ENCODE measurements around the gene CIC. TPM values are rescaled to one million over a fixed set of nuclear protein-coding genes. Genes with fewer than 3 reads are reported as not detected.
A peak's percentile ranks its signal among the peaks of the same experiment; 100 is the strongest.

CIC gene
- polyA plus RNA-seq, 3 donors = 0.62 to 42.2 (median 0.87) TPM

DNA sequence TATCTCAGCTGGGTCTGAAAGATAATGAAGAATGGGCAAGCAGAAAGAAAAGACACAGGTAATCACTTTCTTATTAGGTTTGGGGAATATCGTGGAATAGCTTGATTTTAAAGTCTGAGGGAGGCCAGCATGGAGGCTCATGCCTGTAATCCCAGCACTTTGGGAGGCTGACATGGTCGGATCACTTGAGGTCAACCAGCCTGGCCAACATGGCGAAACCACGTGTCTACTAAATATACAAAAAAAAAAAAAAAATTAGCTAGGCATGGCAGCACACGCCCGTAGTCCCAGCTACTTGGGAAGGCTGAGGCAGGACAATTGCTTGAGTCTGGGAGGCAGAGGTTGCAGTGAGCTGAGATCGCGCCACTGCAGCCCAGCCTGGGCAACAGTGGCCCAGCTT lies 34.8 kb downstream of the CIC start:
- Histone ChIP-seq H3K79me2 (ENCODE audit: insufficient read depth, low read length) (no peaks in the 10 kb centered on the region), H4K20me1 (ENCODE audit: insufficient read depth, low read length) (no peaks in the 10 kb centered on the region), H3K27ac (ENCODE audit: low read depth in 1 of 2, low read length in 2 of 2) (no peak overlapping the region), H3K9me3 (replicated peaks in 1 of 2; ENCODE audit: control insufficient read depth in 1 of 2, insufficient read depth in 1 of 2, low read length in 2 of 2) (no peaks in the 10 kb centered on the region), H3K27me3 (ENCODE audit: control insufficient read depth in 2 of 2, insufficient read depth in 2 of 2, low read length in 2 of 2) (no peaks in the 10 kb centered on the region), H3K9ac (ENCODE audit: insufficient read depth, low read length, poor library complexity, severe bottlenecking) (no peak overlapping the region), H3K4me3 (replicated peaks in 1 of 3; ENCODE audit: low read depth in 2 of 3, low read length in 3 of 3) (no peak overlapping the region), H3K4me2 (replicated peaks; ENCODE audit: extremely low read depth, low read length, poor library complexity, severe bottlenecking) (no peak overlapping the region), H3K4me1 (ENCODE audit: control insufficient read depth in 1 of 2, insufficient read depth in 2 of 2, low read length in 2 of 2) (peaks cover 17 to 23% of the 10 kb centered on the region in 2 donors), H3K36me3 (replicated peaks in 1 of 2; ENCODE audit: control insufficient read depth in 1 of 2, insufficient read depth in 2 of 2, low read length in 2 of 2) (no peaks in the 10 kb centered on the region), H2AFZ (ENCODE audit: insufficient read depth, low read depth, low read length, poor library complexity, severe bottlenecking) (no peak overlapping the region)
- Mint-ChIP-seq H3K4me1 (peaks cover 25% of the 10 kb centered on the region), H3K27ac (no peak overlapping the region), H3K9me3 (no peaks in the 10 kb centered on the region), H3K36me3 (peaks cover 0 to 4% of the 10 kb centered on the region in 2 donors), H3K4me3 (no peak overlapping the region), H3K27me3 (ENCODE audit: low read depth in 3 of 3) (peaks cover 1 to 9% (median 2%) of the 10 kb centered on the region in 3 donors)
- TF ChIP-seq, protein P1, sequence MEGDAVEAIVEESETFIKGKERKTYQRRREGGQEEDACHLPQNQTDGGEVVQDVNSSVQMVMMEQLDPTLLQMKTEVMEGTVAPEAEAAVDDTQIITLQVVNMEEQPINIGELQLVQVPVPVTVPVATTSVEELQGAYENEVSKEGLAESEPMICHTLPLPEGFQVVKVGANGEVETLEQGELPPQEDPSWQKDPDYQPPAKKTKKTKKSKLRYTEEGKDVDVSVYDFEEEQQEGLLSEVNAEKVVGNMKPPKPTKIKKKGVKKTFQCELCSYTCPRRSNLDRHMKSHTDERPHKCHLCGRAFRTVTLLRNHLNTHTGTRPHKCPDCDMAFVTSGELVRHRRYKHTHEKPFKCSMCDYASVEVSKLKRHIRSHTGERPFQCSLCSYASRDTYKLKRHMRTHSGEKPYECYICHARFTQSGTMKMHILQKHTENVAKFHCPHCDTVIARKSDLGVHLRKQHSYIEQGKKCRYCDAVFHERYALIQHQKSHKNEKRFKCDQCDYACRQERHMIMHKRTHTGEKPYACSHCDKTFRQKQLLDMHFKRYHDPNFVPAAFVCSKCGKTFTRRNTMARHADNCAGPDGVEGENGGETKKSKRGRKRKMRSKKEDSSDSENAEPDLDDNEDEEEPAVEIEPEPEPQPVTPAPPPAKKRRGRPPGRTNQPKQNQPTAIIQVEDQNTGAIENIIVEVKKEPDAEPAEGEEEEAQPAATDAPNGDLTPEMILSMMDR (IDR thresholded peaks at IDR 0.05) = no peak
- no peak for DNase-seq
- 100% methylated on average over 4 of the region's 8 CpGs for WGBS (ENCODE audit: insufficient coverage)
- intact Hi-C loops (cut with micrococcal nuclease) = loop anchor here in 1 of 2 donors (2.0 kb wide), 1 partner anchor 17 kb away; no protein-coding TSS in a partner anchor

DNA sequence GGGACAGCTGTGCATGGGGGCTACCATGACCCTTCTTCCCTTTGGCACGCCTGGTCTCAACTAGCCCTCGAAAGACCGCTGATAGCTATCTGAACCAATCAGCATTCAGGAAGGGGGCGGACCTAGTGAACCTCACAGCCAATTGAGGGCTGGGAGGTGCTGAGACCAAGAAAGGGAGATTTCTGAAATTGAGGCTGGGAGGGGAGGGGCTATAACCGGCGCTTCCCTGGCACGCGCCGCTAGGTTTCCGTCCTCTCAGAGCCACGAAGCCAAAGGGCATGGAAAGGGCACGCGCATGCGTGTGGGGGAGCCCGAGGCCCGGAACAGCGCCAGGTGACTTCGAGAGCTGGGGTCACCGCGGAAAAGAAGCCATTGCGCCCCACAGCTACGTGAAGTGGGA lies 37.6 kb downstream of the CIC start:
- TF ChIP-seq, protein P1 (IDR thresholded peaks at IDR 0.05) = no peak
- intact Hi-C loops (cut with micrococcal nuclease) = no loop called here
- H3K27ac Mint-ChIP-seq = peak overlapping the region in 1 of 7 donors; percentile 50

More for the DNA sequence above, 37.6 kb downstream of the CIC start:
- H3K27me3 ChIP-seq (ENCODE audit: control insufficient read depth in 2 of 2, insufficient read depth in 2 of 2, low read length in 2 of 2) = peaks cover 0 to 3% of the 10 kb centered on the region in 2 donors
- peaks cover 12 to 17% of the 10 kb centered on the region in 2 donors for H3K4me1 ChIP-seq (ENCODE audit: control insufficient read depth in 1 of 2, insufficient read depth in 2 of 2, low read length in 2 of 2)
- H2AFZ ChIP-seq (ENCODE audit: insufficient read depth, low read depth, low read length, poor library complexity, severe bottlenecking) = no peak overlapping the region
- H3K27me3 Mint-ChIP-seq (ENCODE audit: low read depth in 3 of 3) = peaks cover 9 to 17% (median 10%) of the 10 kb centered on the region in 3 donors
- no peaks in the 10 kb centered on the region for H3K9me3 ChIP-seq (replicated peaks in 1 of 2; ENCODE audit: control insufficient read depth in 1 of 2, insufficient read depth in 1 of 2, low read length in 2 of 2)
- H3K9ac ChIP-seq (ENCODE audit: insufficient read depth, low read length, poor library complexity, severe bottlenecking) = no peak overlapping the region
- H3K4me3 Mint-ChIP-seq = no peak overlapping the region
- H3K79me2 ChIP-seq (ENCODE audit: insufficient read depth, low read length) = no peaks in the 10 kb centered on the region
- H3K9me3 Mint-ChIP-seq = no peaks in the 10 kb centered on the region
- H3K27ac ChIP-seq (ENCODE audit: low read depth in 1 of 2, low read length in 2 of 2) = no peak overlapping the region
- no peak for DNase-seq
- H3K4me2 ChIP-seq (replicated peaks; ENCODE audit: extremely low read depth, low read length, poor library complexity, severe bottlenecking) = no peak overlapping the region
- no peak overlapping the region for H3K4me3 ChIP-seq (replicated peaks in 1 of 3; ENCODE audit: low read depth in 2 of 3, low read length in 3 of 3)
- no peaks in the 10 kb centered on the region for H4K20me1 ChIP-seq (ENCODE audit: insufficient read depth, low read length)
- no peaks in the 10 kb centered on the region for H3K36me3 ChIP-seq (replicated peaks in 1 of 2; ENCODE audit: control insufficient read depth in 1 of 2, insufficient read depth in 2 of 2, low read length in 2 of 2)
- H3K4me1 Mint-ChIP-seq = peaks cover 18% of the 10 kb centered on the region
- 97% methylated on average over 10 of the region's 22 CpGs for WGBS (ENCODE audit: insufficient coverage)
- H3K36me3 Mint-ChIP-seq = no peaks in the 10 kb centered on the region

Measured in CD14-positive monocyte (primary cell).